Measurements from ENCODE around the gene SHFL. TPM values are rescaled to one million over a fixed set of nuclear protein-coding genes. Genes with fewer than 3 reads are reported as not detected.

The SHFL gene
- total RNA-seq, 2 donors from 2014 or later = 15.1 to 21.3 TPM

- H3K4me1 ChIP-seq = peaks cover 5% of the 10 kb centered on the region
- H3K4me3 ChIP-seq = no peak overlapping the region
- no peak for DNase-seq
- no peak overlapping the region for H3K9ac ChIP-seq (ENCODE audit: low read depth in 2 of 2, low read length in 2 of 2)
- H3K36me3 ChIP-seq = peaks cover 26% of the 10 kb centered on the region
- TF ChIP-seq CTCF (IDR thresholded peaks at IDR 0.05) = no peak
- no peaks in the 10 kb centered on the region for H3K9me3 ChIP-seq
- no peak overlapping the region for H3K27ac ChIP-seq
- intact Hi-C loops (cut with DNase I) = no loop called here
- no peaks in the 10 kb centered on the region for H3K27me3 ChIP-seq
Measured at GRCh38 chr19:10110076-10110971, 24.2 kb downstream of the SHFL start.

GRCh38 chr19:10110972-10111317 is 24.8 kb downstream of the SHFL start:
- H3K36me3 ChIP-seq = peaks cover 26% of the 10 kb centered on the region
- H3K4me1 ChIP-seq = peaks cover 5% of the 10 kb centered on the region
- no peaks in the 10 kb centered on the region for H3K9me3 ChIP-seq
- no peak overlapping the region for H3K4me3 ChIP-seq
- no peak overlapping the region for H3K27ac ChIP-seq
- intact Hi-C loops (cut with DNase I) = no loop called here
- no peaks in the 10 kb centered on the region for H3K27me3 ChIP-seq
- no peak for TF ChIP-seq CTCF (IDR thresholded peaks at IDR 0.05)
- H3K9ac ChIP-seq (ENCODE audit: low read depth in 2 of 2, low read length in 2 of 2) = no peak overlapping the region
- DNase-seq = no peak

- no peak for DNase-seq
- no peak for TF ChIP-seq CTCF (IDR thresholded peaks at IDR 0.05)
- no peaks in the 10 kb centered on the region for H3K27me3 ChIP-seq
- H3K9ac ChIP-seq (ENCODE audit: low read depth in 2 of 2, low read length in 2 of 2) = peak within 1 kb of the TSS in 1 of 2 donors; percentile 60
- H3K27ac ChIP-seq = peak within 1 kb of the TSS; percentile 32
- intact Hi-C loops (cut with DNase I) = no loop called here
- peaks cover 26% of the 10 kb centered on the region for H3K36me3 ChIP-seq
- peaks cover 5% of the 10 kb centered on the region for H3K4me1 ChIP-seq
- H3K4me3 ChIP-seq = no peak within 1 kb of the TSS
- no peaks in the 10 kb centered on the region for H3K9me3 ChIP-seq
Measured at GRCh38 chr19:10111405-10111811, 25.3 kb downstream of the SHFL start, which contains the start of gene P2RY11. Gene P2RY11 (plus strand): TSS chr19:10111693. CDS start chr19:10111722, 29 bp downstream.

GRCh38 chr19:10112037-10112761 is 26.1 kb downstream of the SHFL start:
- DNase-seq = no peak
- intact Hi-C loops (cut with DNase I) = no loop called here
- no peaks in the 10 kb centered on the region for H3K27me3 ChIP-seq
- peak overlapping the region; percentile 32 for H3K27ac ChIP-seq
- peaks cover 28% of the 10 kb centered on the region for H3K36me3 ChIP-seq
- no peaks in the 10 kb centered on the region for H3K9me3 ChIP-seq
- TF ChIP-seq CTCF (IDR thresholded peaks at IDR 0.05) = no peak
- H3K4me3 ChIP-seq = no peak overlapping the region
- peak overlapping the region in 1 of 2 donors; percentile 60 for H3K9ac ChIP-seq (ENCODE audit: low read depth in 2 of 2, low read length in 2 of 2)
- peaks cover under 1% of the 10 kb centered on the region for H3K4me1 ChIP-seq

GRCh38 chr19:10112895-10113591 is 26.9 kb downstream of the SHFL start:
- H3K4me3 ChIP-seq = no peak overlapping the region
- H3K9ac ChIP-seq (ENCODE audit: low read depth in 2 of 2, low read length in 2 of 2) = peak overlapping the region; percentile 12
- intact Hi-C loops (cut with DNase I) = no loop called here
- peak overlapping the region; percentile 32 for H3K27ac ChIP-seq
- no peaks in the 10 kb centered on the region for H3K9me3 ChIP-seq
- no peaks in the 10 kb centered on the region for H3K4me1 ChIP-seq
- TF ChIP-seq CTCF (IDR thresholded peaks at IDR 0.05) = peak; percentile 44
- peaks cover 27% of the 10 kb centered on the region for H3K36me3 ChIP-seq
- DNase-seq = peak; percentile 69
- H3K27me3 ChIP-seq = no peaks in the 10 kb centered on the region
